Measurements from ENCODE around the gene PCGF1. TPM values are rescaled to one million over a fixed set of nuclear protein-coding genes. Genes with fewer than 3 reads are reported as not detected.

PCGF1 gene
- total and polyA plus RNA-seq, 9 of the 15 experiments (the other 6 are each of a cell fraction or from before 2014, with no cell fraction given) = 20.3 to 45.7 (median 29.3) TPM

DNA sequence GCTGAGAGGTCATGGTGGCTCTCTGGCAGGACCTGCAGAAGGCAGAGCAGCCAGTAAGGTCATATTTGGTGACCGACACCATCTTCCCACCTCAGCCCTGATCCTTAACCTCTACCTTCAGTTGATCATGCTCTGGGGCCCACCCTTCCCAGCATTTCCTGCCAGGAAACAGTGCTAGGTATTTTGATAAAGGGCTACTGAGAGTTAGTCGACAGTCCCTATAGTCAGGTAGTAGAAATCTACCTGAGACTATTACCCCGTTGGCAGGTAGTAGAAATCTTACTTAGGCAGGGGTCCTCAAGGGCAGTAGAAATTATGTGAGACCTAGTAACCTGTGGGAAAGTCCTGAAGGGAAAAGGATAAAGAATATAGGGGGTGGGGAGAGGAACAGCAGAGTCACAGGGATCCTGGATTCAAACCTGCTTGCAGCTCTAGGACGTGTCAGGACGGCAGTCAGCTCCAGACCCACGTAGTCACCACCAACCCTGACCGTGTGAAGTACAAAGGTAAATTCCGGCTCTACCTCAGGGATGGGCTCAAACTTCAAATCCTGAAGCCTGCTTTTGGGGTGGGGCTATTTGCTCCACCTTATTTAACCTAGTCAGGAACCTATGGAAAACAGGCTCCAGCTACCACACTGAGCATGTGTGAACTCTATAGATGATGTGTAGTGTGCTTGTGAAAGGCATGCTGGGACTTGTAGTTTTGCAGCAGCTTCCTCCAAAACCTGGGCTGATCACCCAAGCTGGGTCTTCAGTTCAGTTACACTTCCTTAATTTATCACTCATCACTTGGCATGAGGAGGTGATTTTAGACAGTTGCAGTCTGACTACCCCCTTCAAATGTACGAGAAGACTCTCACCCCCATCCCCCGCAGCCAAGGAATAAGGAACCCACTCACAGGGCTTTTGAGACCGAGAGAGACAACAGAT is 18.5 kb upstream of the PCGF1 start, which contains the start of gene DQX1:
Gene DQX1 (minus strand): TSS at position 515 of the 932 bp plus-strand sequence. CDS start 502 bp downstream, at position 13.
- no peaks in the 10 kb centered on the region for H3K9me3 ChIP-seq (replicated peaks; ENCODE audit: control insufficient read depth, insufficient read depth, low read depth, low read length)
- H3K79me2 ChIP-seq (ENCODE audit: control insufficient read depth, insufficient read depth, low read length) = peaks cover 41% of the 10 kb centered on the region
- H3K27ac ChIP-seq (ENCODE audit: extremely low read depth, low read depth, low read length) = no peak within 1 kb of the TSS
- peaks cover 5% of the 10 kb centered on the region; the same call in 1 of the 2 replicates for H4K20me1 ChIP-seq (replicated peaks; ENCODE audit: control insufficient read depth, insufficient read depth, low read length)
- CTCF ChIA-PET (ENCODE audit: low intra/inter-chr PET ratio) = no interaction called here
- DNase-seq (ENCODE audit: extremely low read depth in 1 of 4, low spot score in 3 of 4) = peak in 3 of 4 experiments; percentile 33 to 55 (median 40)
- peaks cover 37% of the 10 kb centered on the region for H3K36me3 ChIP-seq (ENCODE audit: control insufficient read depth, insufficient read depth, low read length)
- 93% methylated on average over 11 of the region's 11 CpGs for WGBS (ENCODE audit: insufficient coverage, low coverage, missing lambda C conversion rate)
- no peak within 1 kb of the TSS for H2AFZ ChIP-seq (ENCODE audit: low read depth, low read length)
- BruUV-seq (replicated peaks) = no TSS peak
- no peak for ATAC-seq
- in situ Hi-C loops (cut with MboI) (no loop called here), intact Hi-C loops (cut with micrococcal nuclease) (no loop called here)
- no peak within 1 kb of the TSS for H3K4me3 ChIP-seq
- no peaks in the 10 kb centered on the region for H3K27me3 ChIP-seq (ENCODE audit: control insufficient read depth in 2 of 2, insufficient read depth in 2 of 2, low read length in 2 of 2)
- POLR2A ChIA-PET = interaction anchor here (1.0 to 1.5 kb wide), 4 partner anchors 17 to 33 kb away, joined by 3 to 7 read pairs (median 4); no protein-coding TSS in a partner anchor
- peaks cover 3% of the 10 kb centered on the region for H3K9me1 ChIP-seq (ENCODE audit: control insufficient read depth, insufficient read depth, low read length)
- peak; percentile 87 for FAIRE-seq
- no peak within 1 kb of the TSS for H3K9ac ChIP-seq (ENCODE audit: insufficient read depth in 1 of 2, low read depth in 2 of 2, low read length in 2 of 2)
- no peak within 1 kb of the TSS for H3K4me2 ChIP-seq (ENCODE audit: insufficient read depth, low read length)
- H3K4me1 ChIP-seq (replicated peaks in 1 of 2; ENCODE audit: control insufficient read depth in 2 of 2, insufficient read depth in 2 of 2, low read length in 2 of 2) = peaks cover 13 to 24% of the 10 kb centered on the region in 2 experiments
- TF ChIP-seq SIX5 (IDR thresholded peaks at IDR 0.05; ENCODE audit: borderline replicate concordance in 1 of 2, insufficient read depth in 1 of 2, low read depth in 1 of 2, low read length in 2 of 2) = peak; percentile 67
- TF ChIP-seq, protein P1, sequence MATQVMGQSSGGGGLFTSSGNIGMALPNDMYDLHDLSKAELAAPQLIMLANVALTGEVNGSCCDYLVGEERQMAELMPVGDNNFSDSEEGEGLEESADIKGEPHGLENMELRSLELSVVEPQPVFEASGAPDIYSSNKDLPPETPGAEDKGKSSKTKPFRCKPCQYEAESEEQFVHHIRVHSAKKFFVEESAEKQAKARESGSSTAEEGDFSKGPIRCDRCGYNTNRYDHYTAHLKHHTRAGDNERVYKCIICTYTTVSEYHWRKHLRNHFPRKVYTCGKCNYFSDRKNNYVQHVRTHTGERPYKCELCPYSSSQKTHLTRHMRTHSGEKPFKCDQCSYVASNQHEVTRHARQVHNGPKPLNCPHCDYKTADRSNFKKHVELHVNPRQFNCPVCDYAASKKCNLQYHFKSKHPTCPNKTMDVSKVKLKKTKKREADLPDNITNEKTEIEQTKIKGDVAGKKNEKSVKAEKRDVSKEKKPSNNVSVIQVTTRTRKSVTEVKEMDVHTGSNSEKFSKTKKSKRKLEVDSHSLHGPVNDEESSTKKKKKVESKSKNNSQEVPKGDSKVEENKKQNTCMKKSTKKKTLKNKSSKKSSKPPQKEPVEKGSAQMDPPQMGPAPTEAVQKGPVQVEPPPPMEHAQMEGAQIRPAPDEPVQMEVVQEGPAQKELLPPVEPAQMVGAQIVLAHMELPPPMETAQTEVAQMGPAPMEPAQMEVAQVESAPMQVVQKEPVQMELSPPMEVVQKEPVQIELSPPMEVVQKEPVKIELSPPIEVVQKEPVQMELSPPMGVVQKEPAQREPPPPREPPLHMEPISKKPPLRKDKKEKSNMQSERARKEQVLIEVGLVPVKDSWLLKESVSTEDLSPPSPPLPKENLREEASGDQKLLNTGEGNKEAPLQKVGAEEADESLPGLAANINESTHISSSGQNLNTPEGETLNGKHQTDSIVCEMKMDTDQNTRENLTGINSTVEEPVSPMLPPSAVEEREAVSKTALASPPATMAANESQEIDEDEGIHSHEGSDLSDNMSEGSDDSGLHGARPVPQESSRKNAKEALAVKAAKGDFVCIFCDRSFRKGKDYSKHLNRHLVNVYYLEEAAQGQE (IDR thresholded peaks at IDR 0.05; ENCODE audit: borderline replicate concordance) = no peak
- TF ChIP-seq, protein P1 (CRISPR knock-in tag; IDR thresholded peaks at IDR 0.05; ENCODE audit: low read depth) = no peak
- peak; percentile 60; the same call in 1 of the 2 replicates for TF ChIP-seq NR2C2 (CRISPR knock-in tag; IDR thresholded peaks at IDR 0.05)
- peak; percentile 86 for TF ChIP-seq NR2C2 (tag; IDR thresholded peaks at IDR 0.05)
- TF ChIP-seq CREB3 (tag; conservative IDR thresholded peaks at IDR 0.05; ENCODE audit: low read depth) = no peak
- TF ChIP-seq COPS2 (conservative IDR thresholded peaks at IDR 0.05) = no peak
- peak; percentile 64; the same call in 1 of the 2 replicates for TF ChIP-seq CREB1 (IDR thresholded peaks at IDR 0.05)
- 0 out of 2 replicates have a peak, but pooled peaks have one; percentile 28 for TF ChIP-seq CREB1 (CRISPR knock-in tag; IDR thresholded peaks at IDR 0.05)
- TF ChIP-seq ILF3 (IDR thresholded peaks at IDR 0.05; ENCODE audit: borderline replicate concordance) = peak; percentile 67; the same call in 1 of the 2 replicates
- no peak for TF ChIP-seq NFE2 (IDR thresholded peaks at IDR 0.05; ENCODE audit: low read depth)
- TF ChIP-seq POLR2A (conservative IDR thresholded peaks at IDR 0.05) = peak; percentile 55
- TF ChIP-seq HCFC1 (IDR thresholded peaks at IDR 0.05; ENCODE audit: low read depth, low read length) = peak; percentile 88

Measured in K562 (cell line).